MM.1S (cell line): Measurements from ENCODE around the gene CCL17.

Experiments
- CTCF ChIP-seq: fragments of 300-600 bp; sonication (generic); IDR thresholded peaks from 2 replicates; pipeline ENCODE4 v1.5.1; 2016; ENCODE audit warnings: antibody characterized with exemption, low read length, mixed read lengths
- EZH2 ChIP-seq: fragments of 300-600 bp; sonication (generic); optimal IDR thresholded peaks from 2 replicates; pipeline ENCODE3; 2017; ENCODE audit warnings: low read depth, mild to moderate bottlenecking, antibody characterized with exemption, low read length, mixed read lengths

- TF ChIP-seq EZH2 (no peak), CTCF (no peak)
Measured at GRCh38 chr16:57401943-57402640, 2.5 kb upstream of the CCL17 start.
